ENCODE results near the gene ADGRG6.

DNA sequence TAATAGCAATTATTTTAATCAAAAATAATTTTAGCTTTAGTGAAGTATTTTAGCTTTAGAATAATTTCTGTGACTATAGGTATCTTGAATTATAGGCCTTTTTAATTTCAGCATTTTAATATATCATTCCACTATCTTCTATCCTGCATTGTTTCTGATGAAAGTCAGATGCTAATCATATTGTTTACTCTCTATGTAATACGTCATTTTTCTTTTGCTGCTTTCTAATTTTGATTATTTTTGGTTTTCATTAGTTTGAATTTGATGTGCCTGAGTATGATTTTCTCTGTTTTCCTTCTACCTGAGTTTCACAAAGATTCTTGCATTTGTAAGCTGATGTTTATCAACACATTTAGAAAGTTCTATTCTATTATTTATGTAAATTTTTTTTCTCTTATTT, 17.4 kb upstream of the ADGRG6 start:
- TF ChIP-seq MAFK (IDR thresholded peaks at IDR 0.05; ENCODE audit: low read depth, low read length) (no peak), POLR2AphosphoS5 (IDR thresholded peaks at IDR 0.05; ENCODE audit: low read depth, low read length) (no peak), EZH2 (IDR thresholded peaks at IDR 0.05; ENCODE audit: low read depth, low read length, severe bottlenecking) (no peak), EP300 (IDR thresholded peaks at IDR 0.05; ENCODE audit: borderline replicate concordance in 1 of 2, low read depth in 2 of 2, low read length in 2 of 2) (no peak), ZNF274 (IDR thresholded peaks at IDR 0.05; ENCODE audit: borderline replicate concordance, extremely low read depth, low read length) (no peak), PHF8 (conservative IDR thresholded peaks at IDR 0.05; ENCODE audit: low read depth, low read length) (no peak)

All from H1 (cell line).